Stomach (tissue), 9 donors: ENCODE results near the gene LRMDA. TPM values are rescaled to one million over a fixed set of nuclear protein-coding genes. Genes with fewer than 3 reads are reported as not detected.
A peak's percentile ranks its signal among the peaks of the same experiment; 100 is the strongest.

Experiments used
- DNase-seq, 2 donors: peaks; one replicate each; pipeline versions ENCODE4 v3.0.0 to v3.0.0-alpha.2; 2013 to 2019
- H3K27ac ChIP-seq, 5 donors: fragments of 200-600 bp in 4 of 5; sonication (generic) in 4 of 5; one replicate each; pipeline ENCODE4 v1.5.1; 2013 to 2019; ENCODE audit warnings: mild to moderate bottlenecking in 1 of 5, moderate library complexity in 1 of 5
- H3K27me3 ChIP-seq, 3 donors: fragments of 200-600 bp; sonication (generic); one replicate each; pipeline ENCODE4 v1.5.1; 2017 to 2019; ENCODE audit warnings: mixed run types in 1 of 3
- H3K36me3 ChIP-seq, 4 donors: fragments of 200-600 bp; sonication (generic); 1 replicate in 3 of 4; 2 replicates in 1 of 4; pipeline ENCODE4 v1.5.1; 2016 to 2019
- H3K4me1 ChIP-seq, 4 donors: fragments of 200-600 bp; sonication (generic); one replicate each; pipeline ENCODE4 v1.5.1; 2016 to 2019
- H3K4me3 ChIP-seq, 4 donors: fragments of 200-600 bp; sonication (generic) in 3 of 4; one replicate each; pipeline ENCODE4 v1.5.1; 2016 to 2019; ENCODE audit warnings: mild to moderate bottlenecking in 1 of 4
- H3K9me3 ChIP-seq, 4 donors: fragments of 200-600 bp; sonication (generic); one replicate each; pipeline ENCODE4 v1.5.1; 2016 to 2019
- CTCF ChIP-seq, 7 experiments: fragments of 450-650 bp in 4 of 7; fragments of 200-600 bp in 3 of 7; sonication (generic) in 3 of 7; IDR thresholded peaks; one replicate each; pipeline ENCODE4 v1.5.1; 2016 to 2019; ENCODE audit warnings: antibody characterized with exemption in 7 of 7, control low read depth in 2 of 7, mild to moderate bottlenecking in 1 of 7
- EP300 ChIP-seq: sonication (generic); formaldehyde crosslinking; IDR thresholded peaks from one replicate; pipeline ENCODE4 v1.6.1; 2017; ENCODE audit warnings: antibody characterized with exemption
- POLR2A ChIP-seq, 4 donors: fragments of 450-650 bp; IDR thresholded peaks; one replicate each; pipeline ENCODE4 v1.6.1; 2016; ENCODE audit warnings: antibody characterized with exemption in 4 of 4, control low read depth in 2 of 4, mild to moderate bottlenecking in 1 of 4, moderate library complexity in 1 of 4
- POLR2AphosphoS5 ChIP-seq, 3 donors: sonication (generic); formaldehyde crosslinking; IDR thresholded peaks; one replicate each; pipeline ENCODE4 v1.6.1; 2016; ENCODE audit warnings: antibody characterized with exemption in 3 of 3
- WGBS, 5 donors: extraction: QIAGEN DNeasy Blood & Tissue Kit in 3 of 5; methylation state at CpG; one replicate each; pipeline versions ENCODE4 v1.1.5 to v1.1.7; 2013 to 2018; 5-methylcytosine and 5-hydroxymethylcytosine counted together
- intact Hi-C: fragments of 100-400 bp; cut with DNase I; formaldehyde crosslinking; loops from one replicate; pipeline ENCODE4 v1.15.1; 2023; ENCODE audit warnings: low total_unique reads
- polyA plus RNA-seq, 3 donors: library from polyadenylated mRNA; stranded (reverse); fragments of 200-250 nt; gene quantifications; one replicate each; pipeline ENCODE4 v1.2.3, GENCODE V29; 2013
- total RNA-seq, 5 donors: library from RNA; depleted of rRNA; stranded (reverse); fragments of >200 nt; gene quantifications; one replicate each; pipeline versions ENCODE4 v1.1.0 to v1.2.3, GENCODE V29; 2014 to 2016
- donor health status: healthy with polysubstance abuse.
- donor health status: Bipolar disorder and iron deficiency.
- donor health status: healthy.

LRMDA gene
- total and polyA plus RNA-seq, 8 donors = 1.3 to 30.2 (median 13.6) TPM; not detected in 1

GRCh38 chr10:76303682-76304316 is 872.4 kb downstream of the LRMDA start:
- H3K27me3 ChIP-seq = no peaks in the 10 kb centered on the region
- no peaks in the 10 kb centered on the region for H3K36me3 ChIP-seq
- H3K9me3 ChIP-seq = no peaks in the 10 kb centered on the region
- H3K4me1 ChIP-seq = peaks cover 17 to 57% (median 49%) of the 10 kb centered on the region in 4 donors
- peak; percentile 78 to 93 for DNase-seq
- TF ChIP-seq CTCF (IDR thresholded peaks at IDR 0.05) (peak in 4 of 7 experiments; percentile 23 to 70 (median 53)), POLR2A (IDR thresholded peaks at IDR 0.05) (no peak), EP300 (no peak), POLR2AphosphoS5 (IDR thresholded peaks at IDR 0.05) (no peak)
- intact Hi-C loops = no loop called here
- H3K27ac ChIP-seq = no peak overlapping the region
- no peak overlapping the region for H3K4me3 ChIP-seq
- 22 to 38% (median 26%) methylated on average over 8 of the region's 8 CpGs for WGBS, 5 donors

- Histone ChIP-seq H3K27ac (peak overlapping the region in 1 of 5 donors; percentile 31), H3K36me3 (no peaks in the 10 kb centered on the region), H3K4me3 (no peak overlapping the region), H3K27me3 (no peaks in the 10 kb centered on the region), H3K4me1 (peaks cover 24 to 78% (median 65%) of the 10 kb centered on the region in 4 donors), H3K9me3 (no peaks in the 10 kb centered on the region)
- no peak for DNase-seq
- TF ChIP-seq CTCF (IDR thresholded peaks at IDR 0.05) (no peak), POLR2AphosphoS5 (IDR thresholded peaks at IDR 0.05) (no peak), EP300 (no peak), POLR2A (IDR thresholded peaks at IDR 0.05) (no peak)
- intact Hi-C loops = no loop called here
- WGBS, 5 donors = 0 to 55% (median 27%) methylated on average over 1 of the region's 1 CpG
These were observed 874.6 kb downstream of the LRMDA start for GRCh38 chr10:76305930-76306615.

- H3K36me3 ChIP-seq = no peaks in the 10 kb centered on the region
- H3K27ac ChIP-seq = no peak overlapping the region
- TF ChIP-seq CTCF (IDR thresholded peaks at IDR 0.05) (no peak), POLR2A (IDR thresholded peaks at IDR 0.05) (no peak), EP300 (no peak), POLR2AphosphoS5 (IDR thresholded peaks at IDR 0.05) (no peak)
- DNase-seq = no peak
- no peaks in the 10 kb centered on the region for H3K9me3 ChIP-seq
- intact Hi-C loops = no loop called here
- no peak overlapping the region for H3K4me3 ChIP-seq
- H3K27me3 ChIP-seq = no peaks in the 10 kb centered on the region
- peaks cover 22 to 77% (median 66%) of the 10 kb centered on the region in 4 donors for H3K4me1 ChIP-seq
These were observed 875.4 kb downstream of the LRMDA start for GRCh38 chr10:76306856-76307255.

- TF ChIP-seq CTCF (IDR thresholded peaks at IDR 0.05) (no peak), EP300 (no peak), POLR2AphosphoS5 (IDR thresholded peaks at IDR 0.05) (no peak), POLR2A (IDR thresholded peaks at IDR 0.05) (no peak)
- no peaks in the 10 kb centered on the region for H3K36me3 ChIP-seq
- peak overlapping the region in 2 of 5 donors; percentile 13 to 48 for H3K27ac ChIP-seq
- intact Hi-C loops = no loop called here
- H3K4me3 ChIP-seq = no peak overlapping the region
- no peaks in the 10 kb centered on the region for H3K27me3 ChIP-seq
- no peaks in the 10 kb centered on the region for H3K9me3 ChIP-seq
- H3K4me1 ChIP-seq = peaks cover 18 to 61% (median 47%) of the 10 kb centered on the region in 4 donors
- WGBS, 5 donors = 61 to 73% (median 68%) methylated on average over 7 of the region's 7 CpGs
- no peak for DNase-seq
These were observed 877.6 kb downstream of the LRMDA start for GRCh38 chr10:76309070-76309469.
